CD1c-positive myeloid dendritic cell (primary cell): Measurements from ENCODE around the gene ALAD.
"Not testable (repeated sequence)": the region's sequence is repeated elsewhere in the genome, so short reads cannot be mapped to it uniquely, and the experiment has no call there.

Source experiments
- DNase-seq: peaks from one replicate; pipeline ENCODE4 v3.0.0-alpha.2; 2016; ENCODE audit errors: extremely low spot score

The ALAD gene

GRCh38 chr9:113398796-113399195 is 2.3 kb downstream of the ALAD start:
- no peak for DNase-seq

- no peak for DNase-seq
Measured at GRCh38 chr9:113397203-113397631, 3.9 kb downstream of the ALAD start.

DNA sequence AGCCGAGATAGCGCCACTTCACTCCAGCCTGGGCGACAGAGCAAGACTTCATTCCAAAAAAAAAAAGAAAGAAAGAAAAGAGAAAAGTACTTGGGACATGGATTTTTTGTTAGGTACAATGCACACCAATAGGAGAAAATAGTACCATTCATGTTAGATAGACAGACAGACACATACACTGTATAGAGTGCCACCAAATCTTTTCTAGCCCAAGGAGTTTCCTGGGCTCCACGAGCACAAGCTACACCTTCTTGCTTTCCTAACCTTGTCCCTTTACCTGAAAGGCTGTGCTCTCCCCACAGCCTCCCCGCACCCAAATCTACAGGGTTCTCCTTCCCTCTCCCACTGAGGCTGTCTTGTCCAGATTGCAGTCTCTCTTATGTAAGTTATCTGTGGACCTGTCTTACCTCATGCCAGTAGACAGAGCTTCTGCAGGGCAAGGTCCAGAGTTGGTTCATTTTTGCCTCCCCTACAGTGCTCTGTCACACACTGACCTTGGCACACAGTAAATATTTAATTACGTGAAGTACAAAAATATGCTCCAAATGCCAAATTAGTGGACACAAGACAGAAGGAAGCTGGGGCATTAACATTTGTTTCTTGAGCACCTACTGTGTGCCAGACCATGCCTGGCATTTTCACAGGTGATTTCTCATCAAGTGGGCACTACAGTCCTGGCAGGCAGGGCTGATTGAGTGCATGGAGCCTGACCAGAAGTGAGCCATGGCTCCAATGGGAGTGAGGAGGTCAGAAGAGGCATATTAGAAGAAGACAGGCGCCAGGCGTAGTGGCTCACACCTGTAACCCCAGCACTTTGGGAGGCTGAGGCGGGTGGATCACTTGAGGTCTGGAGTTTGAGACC is 5.9 kb downstream of the ALAD start:
- DNase-seq = no peak

- no peak for DNase-seq
Measured at GRCh38 chr9:113393281-113393680, 7.8 kb downstream of the ALAD start.

DNA sequence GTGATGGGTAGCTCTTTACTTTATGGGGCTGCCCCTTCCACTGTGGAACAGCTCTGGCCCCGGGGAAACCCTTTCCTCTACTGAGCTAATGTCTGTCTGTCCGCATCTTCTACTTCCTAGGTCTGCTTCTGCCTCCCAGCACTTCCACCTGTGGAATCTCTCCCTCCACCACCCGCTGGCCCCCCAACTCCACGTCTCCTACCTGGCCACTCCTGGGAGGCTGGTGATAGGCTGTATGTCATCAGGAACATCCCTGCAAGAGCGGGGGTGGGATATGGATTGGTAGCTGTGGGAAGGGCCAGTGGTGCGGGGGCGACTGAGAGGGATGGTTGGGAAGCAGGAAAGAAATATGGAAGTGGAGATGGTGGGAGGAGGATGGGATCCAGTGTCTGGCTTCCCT is 9.2 kb downstream of the ALAD start:
- no peak for DNase-seq

DNA sequence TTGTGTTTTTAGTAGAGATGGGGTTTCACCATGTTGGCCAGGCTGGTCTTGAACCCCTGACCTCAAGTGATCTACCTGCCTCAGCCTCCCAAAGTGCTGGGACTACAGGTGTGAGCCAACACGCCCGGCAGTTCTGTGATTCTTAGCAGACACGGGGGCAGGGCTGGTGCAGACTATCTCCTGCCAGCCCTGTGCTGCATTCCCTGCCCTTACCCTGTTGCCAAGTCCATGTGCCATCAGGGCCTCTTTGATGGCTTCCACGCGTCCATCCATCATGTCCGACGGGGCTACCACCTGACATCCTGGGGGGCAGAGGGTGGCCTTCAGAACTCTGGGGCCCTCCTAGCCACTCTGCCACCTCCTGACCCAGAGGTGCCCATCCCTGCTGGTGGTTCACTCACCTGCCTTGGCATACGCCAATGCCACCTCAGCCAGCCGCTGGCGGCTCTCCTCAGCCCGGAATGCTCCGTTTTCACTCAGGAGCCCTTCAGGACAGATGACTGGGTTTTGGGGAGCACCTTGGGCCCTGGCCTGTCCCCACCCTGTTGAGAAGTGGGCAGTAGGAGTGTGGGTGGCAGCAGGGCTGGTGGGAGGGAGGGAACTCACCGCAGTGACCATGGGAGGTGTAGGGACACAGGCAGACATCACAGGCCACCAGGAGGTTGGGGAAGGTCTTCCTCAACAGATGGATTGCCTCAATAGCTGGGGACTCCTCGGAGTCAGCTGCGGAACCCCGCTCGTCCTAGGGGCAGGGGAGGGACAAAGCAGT is 10.7 kb downstream of the ALAD start:
- no peak for DNase-seq

DNA sequence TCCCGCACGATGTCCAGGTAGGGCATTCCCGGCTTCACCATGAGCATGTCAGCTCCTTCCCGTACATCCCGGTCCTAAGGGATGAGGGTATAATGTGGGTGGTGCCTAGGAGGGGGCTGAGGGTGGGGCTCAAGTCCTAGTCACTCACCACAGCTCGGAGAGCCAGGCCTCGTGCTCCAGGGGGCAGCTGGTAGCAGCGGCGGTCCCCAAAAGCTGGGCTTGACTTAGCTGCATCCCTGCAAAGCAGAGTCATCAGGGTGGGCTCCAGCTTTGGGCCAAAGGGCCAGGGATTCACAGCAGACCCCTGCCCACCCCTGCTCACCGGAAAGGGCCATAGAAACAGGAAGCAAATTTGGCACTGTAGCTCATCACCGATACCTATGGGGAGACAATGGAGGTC is 11.6 kb downstream of the ALAD start:
- no peak for DNase-seq

DNA sequence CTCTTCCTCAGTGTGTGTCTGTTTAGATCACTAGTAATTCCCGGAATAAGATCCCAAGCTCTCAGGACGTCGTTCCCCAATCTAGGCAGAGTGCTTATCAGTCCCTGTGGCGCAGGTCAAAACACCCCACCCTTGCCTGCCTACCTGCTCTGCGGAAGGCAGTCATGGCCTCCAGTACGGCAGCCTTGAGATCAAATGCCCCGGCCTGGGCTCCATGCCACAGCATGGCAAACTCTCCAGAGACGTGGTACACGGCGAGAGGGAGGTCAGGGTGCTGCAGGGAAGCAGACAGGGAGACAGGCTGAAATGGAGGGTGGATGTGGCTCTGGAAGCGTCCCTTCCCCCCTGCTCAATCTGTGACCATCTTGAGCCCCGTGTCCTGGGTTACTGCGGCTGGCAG is 12.3 kb downstream of the ALAD start:
- no peak for DNase-seq

DNA sequence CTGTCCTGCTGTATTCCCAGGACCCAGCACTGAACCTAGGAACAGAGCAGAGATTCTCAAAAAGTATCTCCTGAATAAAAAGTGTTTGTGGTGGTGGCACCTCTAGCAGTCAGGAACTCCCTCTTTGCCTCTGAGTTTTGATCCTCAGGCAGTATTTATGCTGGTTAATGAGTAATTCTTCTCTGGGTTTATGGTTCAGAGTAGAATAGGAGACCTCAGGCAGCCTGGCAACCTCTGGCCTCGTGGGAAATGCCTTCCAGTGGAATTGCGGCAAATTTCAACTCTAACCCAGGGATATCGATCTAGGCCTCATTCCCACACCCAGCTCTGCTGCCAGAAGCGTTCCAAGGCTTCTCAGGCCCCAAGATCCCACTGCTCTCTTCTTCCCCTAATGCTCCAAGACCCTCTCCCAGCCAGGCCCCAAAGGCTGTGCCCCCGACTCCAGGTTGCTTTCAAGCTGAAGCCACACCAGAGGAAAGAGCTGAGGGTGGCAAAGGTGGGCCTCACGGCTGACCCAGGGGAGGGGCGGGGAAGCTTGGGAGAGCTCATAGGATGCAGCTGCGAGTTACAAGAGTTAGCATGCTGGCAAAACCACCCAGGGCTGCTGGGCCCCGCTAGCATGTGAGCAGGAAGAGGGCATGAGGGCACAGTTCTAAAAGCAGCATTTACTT is 13.4 kb downstream of the ALAD start:
- DNase-seq = no peak

- no peak for DNase-seq
Measured at GRCh38 chr9:113386571-113387393, 14.3 kb downstream of the ALAD start.

DNA sequence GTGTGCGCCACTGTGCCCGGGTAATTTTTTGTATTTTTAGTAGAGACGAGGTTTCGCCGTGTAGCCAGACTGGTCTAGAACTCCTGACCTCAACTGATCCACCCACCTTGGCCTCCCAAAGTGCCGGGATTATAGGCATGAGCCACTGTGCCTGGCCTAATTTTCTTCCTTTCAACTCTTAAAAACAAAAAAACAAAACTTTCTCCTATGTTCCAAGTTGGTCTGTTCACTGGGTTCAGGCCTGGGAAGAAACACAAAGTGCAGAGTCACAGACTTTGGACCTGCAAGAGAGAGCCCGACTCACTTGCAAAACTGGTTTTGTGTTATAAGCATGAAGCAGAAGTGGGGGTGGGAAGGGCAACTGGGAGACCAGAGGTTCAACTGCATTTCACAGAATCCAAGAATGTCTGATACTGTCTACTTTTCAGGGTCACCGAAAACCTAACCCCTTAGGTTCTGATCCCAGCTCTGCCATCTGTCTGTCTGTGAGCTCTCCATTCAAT is 19.1 kb downstream of the ALAD start:
- DNase-seq = no peak

DNA sequence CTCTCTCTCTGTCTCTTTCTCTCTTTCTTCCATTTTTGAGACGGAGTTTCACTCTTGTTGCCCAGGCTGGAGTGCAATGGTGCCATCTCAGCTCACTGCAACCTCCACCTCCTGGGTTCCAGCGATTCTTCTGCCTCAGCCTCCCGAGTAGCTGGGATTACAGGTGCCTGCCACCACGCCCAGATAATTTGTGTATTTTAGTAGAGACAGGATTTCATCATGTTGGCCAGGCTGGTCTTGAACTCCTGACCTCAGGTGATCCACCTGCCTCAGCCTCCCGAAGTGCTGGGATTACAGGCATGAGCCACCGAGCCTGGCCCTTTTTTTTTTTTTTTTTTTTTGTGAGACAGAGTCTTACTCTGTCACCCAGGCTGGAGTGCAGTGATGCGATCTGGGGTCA is 19.6 kb downstream of the ALAD start:
- DNase-seq = not testable (repeated sequence)

- DNase-seq = no peak
Measured at GRCh38 chr9:113380869-113381378, 20.2 kb downstream of the ALAD start.

- not testable (repeated sequence) for DNase-seq
Measured at GRCh38 chr9:113379829-113380210, 21.3 kb downstream of the ALAD start.

GRCh38 chr9:113379094-113379828 is 21.8 kb downstream of the ALAD start:
- DNase-seq = not testable (repeated sequence)

DNA sequence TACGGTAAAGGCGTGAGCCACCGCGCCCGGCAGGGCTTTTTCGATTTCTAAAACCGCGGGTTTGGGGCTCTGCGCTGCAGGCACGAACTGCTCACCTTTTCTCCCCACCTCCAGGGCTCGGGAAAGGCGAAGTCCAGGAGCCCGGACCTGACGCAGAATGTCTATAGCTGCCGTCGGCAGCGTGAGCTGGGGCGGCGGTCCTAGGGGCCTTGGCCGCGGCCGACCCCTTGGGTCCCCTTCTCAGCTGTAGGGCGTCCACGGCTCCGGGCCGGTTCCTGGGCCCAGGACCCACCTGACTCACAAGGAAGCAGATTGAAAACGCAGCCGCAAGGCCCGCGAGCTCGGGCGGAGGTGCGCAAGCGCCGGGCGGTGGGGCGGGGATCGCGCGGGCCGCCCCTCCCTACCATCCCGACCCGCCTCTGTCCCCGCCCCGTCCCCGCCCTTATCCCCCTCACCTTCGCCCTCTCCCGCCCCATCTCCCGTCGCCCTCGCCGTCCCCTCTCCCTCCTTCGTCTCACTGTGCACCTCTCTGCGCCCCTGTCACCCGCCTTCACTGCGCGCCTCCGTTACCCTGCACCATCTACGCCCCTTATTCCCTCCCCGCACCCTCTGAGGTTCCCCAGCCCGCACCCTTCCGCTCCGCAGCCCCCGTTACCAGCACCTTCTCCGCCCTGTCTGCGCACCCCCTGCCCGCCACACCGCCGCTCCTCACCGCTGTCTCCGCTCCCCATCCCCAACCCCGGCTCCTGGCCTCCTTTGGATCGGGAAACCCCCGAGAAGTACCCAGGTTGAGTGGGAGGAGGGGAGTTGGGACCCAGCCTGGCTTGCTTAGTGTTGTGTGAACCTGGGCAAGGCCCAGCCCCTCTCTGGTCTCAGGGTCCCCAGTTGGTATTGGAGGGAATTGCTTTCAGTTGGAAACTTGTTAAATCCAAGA is 24.2 kb downstream of the ALAD start, which contains the start of gene HDHD3:
HDHD3 (minus strand) TSS at position 353 of the 934 bp plus-strand sequence. CDS start 2,632 bp downstream, outside the sequence.
- peak; percentile 52 for DNase-seq

DNA sequence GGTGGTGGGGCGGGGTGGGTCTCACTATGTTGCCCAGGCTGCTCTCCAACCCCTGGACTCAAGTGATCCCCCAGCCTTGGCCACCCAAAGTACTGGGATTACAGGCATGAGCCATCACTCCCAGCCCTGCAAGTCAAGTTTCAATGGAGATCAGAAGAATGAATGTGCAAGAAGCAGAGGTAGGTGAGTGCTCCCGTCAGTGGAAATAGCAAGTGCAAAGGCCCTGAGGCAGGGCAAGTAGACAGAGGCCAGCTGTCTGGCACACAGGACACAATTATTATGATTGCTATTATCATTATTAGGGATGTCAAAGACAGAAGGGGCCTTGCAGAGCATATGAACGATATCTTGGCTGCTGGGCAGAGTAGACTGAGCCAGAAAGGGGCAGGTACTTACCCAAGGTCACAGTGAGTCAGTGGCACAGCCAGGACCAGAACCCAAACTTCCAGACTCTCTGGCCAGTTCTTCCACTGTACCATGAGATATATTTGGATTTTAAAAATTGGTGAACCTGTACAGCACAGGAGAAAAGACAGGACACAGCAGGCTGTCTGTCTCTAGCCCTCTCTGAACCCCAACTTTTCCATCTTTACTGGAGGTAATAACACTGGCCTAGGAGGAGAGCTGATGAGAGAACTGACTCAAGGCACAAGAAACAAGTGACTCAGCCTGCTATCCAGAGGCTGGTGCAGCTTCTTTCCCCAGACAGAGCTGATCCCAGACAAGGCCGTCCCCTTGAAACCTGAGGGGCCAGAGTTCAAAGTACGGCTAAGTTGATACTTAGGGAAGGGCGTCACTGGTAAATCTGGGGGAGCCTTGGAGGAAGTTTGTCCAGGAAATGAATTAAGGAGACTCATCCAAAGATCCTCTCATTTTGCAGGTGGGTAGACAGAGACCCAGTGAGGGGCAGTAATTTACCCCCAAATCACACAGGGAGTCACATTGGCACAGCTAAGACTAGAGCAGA is 25.7 kb downstream of the ALAD start:
- no peak for DNase-seq
